SJSA1 (cell line): ENCODE results near the gene SEMA7A. TPM values are rescaled to one million over a fixed set of nuclear protein-coding genes. Genes with fewer than 3 reads are reported as not detected.
A peak's percentile ranks its signal among the peaks of the same experiment; 100 is the strongest.
"Not testable (repeated sequence)": the region's sequence is repeated elsewhere in the genome, so short reads cannot be mapped to it uniquely, and the experiment has no call there.

Experiments used
- DNase-seq, 2 experiments: peaks; one replicate each; pipeline ENCODE4 v3.0.0-alpha.2; 2015 to 2020; ENCODE audit warnings: low spot score in 2 of 2, low read depth in 1 of 2
- H3K27ac ChIP-seq: fragments of 250-450 bp; sonication (Bioruptor Pico); 2 replicates; pipeline ENCODE4 v1.5.1; 2020; ENCODE audit warnings: mild to moderate bottlenecking, moderate library complexity
- H3K27me3 ChIP-seq: fragments of 250-450 bp; sonication (Bioruptor Pico); replicated peaks from 2 replicates; pipeline ENCODE4 v1.5.1; 2020; ENCODE audit warnings: mild to moderate bottlenecking, moderate library complexity
- H3K36me3 ChIP-seq: fragments of 250-450 bp; sonication (Bioruptor Pico); 2 replicates; pipeline ENCODE4 v1.5.1; 2020; ENCODE audit warnings: mild to moderate bottlenecking
- H3K4me1 ChIP-seq: fragments of 250-450 bp; sonication (Bioruptor Pico); replicated peaks from 2 replicates; pipeline ENCODE4 v1.6.1; 2021; ENCODE audit warnings: mild to moderate bottlenecking
- H3K4me3 ChIP-seq: fragments of 250-450 bp; sonication (Bioruptor Pico); 2 replicates; pipeline ENCODE4 v1.5.1; 2020; ENCODE audit warnings: mild to moderate bottlenecking
- H3K9me3 ChIP-seq: fragments of 250-450 bp; sonication (Bioruptor Pico); replicated peaks from 2 replicates; pipeline ENCODE4 v1.5.1; 2020; ENCODE audit warnings: mild to moderate bottlenecking
- total RNA-seq: library from RNA; depleted of rRNA; stranded (reverse); fragments of >200 nt; shearing (Covaris generic); gene quantifications from 2 replicates; pipeline ENCODE4 v1.2.3, GENCODE V29; 2014; rRNA removed

Gene SEMA7A, protein sequence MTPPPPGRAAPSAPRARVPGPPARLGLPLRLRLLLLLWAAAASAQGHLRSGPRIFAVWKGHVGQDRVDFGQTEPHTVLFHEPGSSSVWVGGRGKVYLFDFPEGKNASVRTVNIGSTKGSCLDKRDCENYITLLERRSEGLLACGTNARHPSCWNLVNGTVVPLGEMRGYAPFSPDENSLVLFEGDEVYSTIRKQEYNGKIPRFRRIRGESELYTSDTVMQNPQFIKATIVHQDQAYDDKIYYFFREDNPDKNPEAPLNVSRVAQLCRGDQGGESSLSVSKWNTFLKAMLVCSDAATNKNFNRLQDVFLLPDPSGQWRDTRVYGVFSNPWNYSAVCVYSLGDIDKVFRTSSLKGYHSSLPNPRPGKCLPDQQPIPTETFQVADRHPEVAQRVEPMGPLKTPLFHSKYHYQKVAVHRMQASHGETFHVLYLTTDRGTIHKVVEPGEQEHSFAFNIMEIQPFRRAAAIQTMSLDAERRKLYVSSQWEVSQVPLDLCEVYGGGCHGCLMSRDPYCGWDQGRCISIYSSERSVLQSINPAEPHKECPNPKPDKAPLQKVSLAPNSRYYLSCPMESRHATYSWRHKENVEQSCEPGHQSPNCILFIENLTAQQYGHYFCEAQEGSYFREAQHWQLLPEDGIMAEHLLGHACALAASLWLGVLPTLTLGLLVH
- total RNA-seq = 5.2 and 5.4 TPM in 2 replicates

DNA sequence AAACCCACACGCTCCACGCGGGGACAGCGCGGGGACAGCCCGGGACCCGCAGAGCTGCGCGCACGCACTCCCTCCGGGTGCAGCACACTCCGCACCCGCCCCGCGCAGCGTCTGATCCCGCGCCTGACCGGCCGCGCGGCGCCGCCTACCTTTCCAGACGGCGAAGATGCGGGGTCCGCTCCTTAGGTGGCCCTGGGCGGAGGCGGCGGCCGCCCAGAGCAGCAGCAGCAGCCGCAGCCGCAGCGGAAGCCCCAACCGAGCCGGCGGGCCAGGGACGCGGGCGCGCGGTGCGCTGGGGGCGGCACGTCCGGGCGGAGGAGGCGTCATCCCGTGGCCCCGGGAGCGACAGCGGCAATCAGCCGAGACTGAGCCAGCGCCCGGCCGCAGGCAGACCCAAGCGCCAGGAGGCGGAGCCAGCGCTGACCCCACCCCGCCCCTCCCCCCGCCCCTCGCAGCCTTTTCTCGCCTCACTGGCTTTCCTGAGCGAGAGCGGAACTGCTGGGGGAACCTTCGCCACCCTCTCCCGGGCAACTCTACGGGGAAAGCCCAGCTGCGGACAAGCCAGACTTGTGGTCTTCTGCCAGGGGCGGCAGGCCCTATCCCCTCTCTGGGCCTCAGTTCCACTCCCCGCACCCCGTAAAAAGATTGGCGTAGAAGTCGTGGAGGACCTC, at the start of gene SEMA7A:
SEMA7A (minus strand) TSS at position 367 of the 671 bp plus-strand sequence; CDS start at position 327, 40 bp downstream.
- peak; percentile 62 to 82 for DNase-seq

DNA sequence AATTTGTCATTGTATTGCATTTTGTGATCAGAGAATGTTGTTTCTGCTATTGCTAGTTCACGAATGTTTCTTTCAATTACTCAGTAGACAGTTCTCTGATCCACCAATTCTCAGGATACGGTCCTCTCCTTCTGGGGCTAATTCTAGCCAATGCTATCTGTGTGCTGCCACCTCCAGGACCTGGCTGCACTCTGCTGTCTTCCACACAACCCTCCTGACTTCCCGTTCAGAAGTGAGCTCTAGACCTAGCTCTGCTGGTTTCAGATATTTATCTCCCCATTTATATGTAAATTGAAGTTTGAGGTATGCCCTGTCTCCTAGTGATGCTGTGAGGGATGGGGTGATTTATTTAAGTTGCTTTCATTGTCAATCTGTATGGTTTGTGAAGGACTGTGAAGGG, 48.9 kb upstream of the SEMA7A start:
- Histone ChIP-seq H3K9me3 (no peaks in the 10 kb centered on the region), H3K27ac (no peak overlapping the region), H3K4me3 (no peak overlapping the region), H3K4me1 (no peaks in the 10 kb centered on the region), H3K27me3 (no peaks in the 10 kb centered on the region), H3K36me3 (no peaks in the 10 kb centered on the region)
- no peak for DNase-seq

More for the DNA sequence above, at the start of gene SEMA7A:
- Histone ChIP-seq H3K27me3 (no peaks in the 10 kb centered on the region; the same call in 1 of the 2 replicates), H3K4me3 (peak within 1 kb of the TSS; percentile 97), H3K36me3 (peaks cover 5% of the 10 kb centered on the region), H3K4me1 (peaks cover 22% of the 10 kb centered on the region), H3K9me3 (peaks cover 6% of the 10 kb centered on the region), H3K27ac (no peak within 1 kb of the TSS)

DNA sequence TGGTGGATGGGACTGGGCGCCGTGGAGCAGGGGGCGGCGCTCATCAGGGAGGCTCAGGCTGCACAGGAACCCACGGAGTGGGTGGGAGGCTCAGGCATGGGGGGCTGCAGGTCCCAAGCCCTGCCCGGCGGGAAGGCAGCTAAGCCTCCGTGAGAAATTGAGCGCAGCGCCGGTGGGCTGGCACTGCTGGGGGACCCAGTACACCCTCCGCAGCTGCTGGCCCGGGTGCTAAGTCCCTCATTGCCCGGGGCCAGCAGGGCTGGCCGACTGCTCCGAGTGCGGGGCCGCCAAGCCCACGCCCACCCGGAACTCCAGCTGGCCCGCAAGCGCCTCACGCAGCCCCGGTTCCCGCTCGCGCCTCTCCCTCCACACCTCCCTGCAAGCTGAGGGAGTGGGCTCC, 46.6 kb upstream of the SEMA7A start:
- H3K27me3 ChIP-seq, H3K9me3 ChIP-seq, H3K36me3 ChIP-seq, DNase-seq, H3K4me3 ChIP-seq, H3K4me1 ChIP-seq, H3K27ac ChIP-seq: not testable (repeated sequence)

DNA sequence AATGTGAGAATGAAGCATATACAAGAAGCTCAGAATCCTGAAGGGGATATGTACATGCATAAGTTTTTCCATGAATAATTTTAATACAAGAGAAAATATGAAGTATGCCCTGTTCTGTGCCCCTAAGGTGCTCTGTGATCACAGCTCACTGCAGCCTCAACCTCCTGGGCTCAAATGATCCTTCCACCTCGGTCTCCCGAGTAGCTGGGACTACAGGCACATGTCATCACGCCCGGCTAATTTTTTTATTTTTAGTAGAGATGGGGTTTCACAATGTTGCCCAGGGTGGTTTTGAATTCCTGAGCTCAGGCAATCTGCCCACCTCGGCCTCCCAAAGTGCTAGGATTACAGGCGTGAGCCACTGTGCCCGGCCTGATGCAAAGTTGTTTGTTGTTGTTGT, 37.9 kb upstream of the SEMA7A start:
- H3K36me3 ChIP-seq, H3K9me3 ChIP-seq, H3K4me3 ChIP-seq, H3K4me1 ChIP-seq, H3K27ac ChIP-seq, H3K27me3 ChIP-seq, DNase-seq: not testable (repeated sequence)

DNA sequence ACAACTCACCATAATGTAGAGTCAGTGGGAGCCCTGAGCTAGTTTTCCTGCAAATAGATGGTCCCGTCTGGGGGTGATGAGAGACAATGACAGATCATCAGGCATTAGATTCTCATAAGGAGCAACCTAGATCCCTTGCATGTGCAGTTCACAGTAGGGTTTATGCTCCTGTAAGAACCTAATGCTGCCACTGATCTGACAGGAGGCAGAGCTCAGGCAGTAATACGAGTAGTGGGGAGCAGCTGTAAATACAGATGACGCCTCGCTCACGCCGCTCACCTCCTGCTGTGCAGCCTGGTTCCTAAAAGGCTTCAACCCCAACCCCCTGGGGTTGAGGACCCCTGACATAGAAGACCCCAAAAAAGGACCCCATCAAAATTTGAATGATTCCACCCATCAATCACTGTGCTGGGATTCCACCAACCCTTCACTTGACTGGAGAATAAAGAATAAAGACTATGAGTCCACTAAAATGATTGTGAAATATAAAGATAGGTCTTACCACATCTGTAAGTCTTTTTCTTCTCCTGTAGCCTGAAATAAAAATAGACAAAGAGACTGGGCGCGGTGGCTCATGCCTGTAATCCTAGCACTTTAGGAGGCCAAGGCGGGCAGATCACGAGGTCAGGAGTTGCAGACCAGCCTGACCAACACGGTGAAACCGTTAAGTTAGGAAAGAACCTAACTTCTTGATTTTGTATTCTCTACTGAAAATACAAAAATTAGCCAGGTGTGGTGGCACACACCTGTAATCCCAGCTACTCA, 37.1 kb upstream of the SEMA7A start:
- DNase-seq = no peak
- Histone ChIP-seq H3K36me3 (peaks cover 4% of the 10 kb centered on the region; the same call in 1 of the 2 replicates), H3K9me3 (no peaks in the 10 kb centered on the region), H3K27me3 (no peaks in the 10 kb centered on the region), H3K4me3 (no peak overlapping the region), H3K4me1 (no peaks in the 10 kb centered on the region), H3K27ac (no peak overlapping the region)

DNA sequence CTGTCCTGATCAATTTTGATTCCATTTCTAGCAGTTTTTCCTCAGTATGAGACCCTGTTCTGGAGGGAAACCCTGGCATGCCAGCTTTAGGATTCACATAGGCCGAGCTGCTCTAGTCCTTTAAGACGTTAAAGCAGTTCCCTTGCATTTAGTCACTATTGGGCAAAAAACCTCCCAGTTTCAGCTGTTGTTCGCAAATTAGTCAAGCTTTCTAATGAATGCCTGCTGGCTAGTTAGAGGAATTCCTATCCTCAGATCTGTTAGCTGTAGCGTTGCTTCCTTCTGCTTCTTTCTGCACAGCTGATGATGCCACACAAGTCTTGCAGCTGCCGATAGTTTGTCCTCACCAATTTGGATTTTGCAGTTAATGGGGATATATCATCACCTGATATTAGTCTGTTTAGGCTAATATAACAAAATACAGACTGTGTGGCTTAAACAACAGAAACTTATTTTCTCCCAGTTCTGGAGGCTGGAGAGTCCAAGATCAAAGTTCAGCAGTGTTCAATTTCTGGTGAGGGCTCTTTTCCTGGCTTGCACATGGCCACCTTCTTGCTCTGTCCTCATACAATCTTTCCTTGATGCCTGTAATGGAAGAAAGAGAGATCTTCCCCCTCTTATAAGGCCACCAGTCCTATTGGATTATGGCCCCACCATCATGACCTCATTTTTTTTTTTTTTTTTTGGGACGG, 34.7 kb upstream of the SEMA7A start:
- no peak for DNase-seq
- H3K4me3 ChIP-seq = no peak overlapping the region
- no peak overlapping the region for H3K27ac ChIP-seq
- H3K27me3 ChIP-seq = no peaks in the 10 kb centered on the region
- H3K4me1 ChIP-seq = peaks cover under 1% of the 10 kb centered on the region; the same call in 1 of the 2 replicates
- H3K36me3 ChIP-seq = peaks cover 4% of the 10 kb centered on the region; the same call in 1 of the 2 replicates
- H3K9me3 ChIP-seq = no peaks in the 10 kb centered on the region

DNA sequence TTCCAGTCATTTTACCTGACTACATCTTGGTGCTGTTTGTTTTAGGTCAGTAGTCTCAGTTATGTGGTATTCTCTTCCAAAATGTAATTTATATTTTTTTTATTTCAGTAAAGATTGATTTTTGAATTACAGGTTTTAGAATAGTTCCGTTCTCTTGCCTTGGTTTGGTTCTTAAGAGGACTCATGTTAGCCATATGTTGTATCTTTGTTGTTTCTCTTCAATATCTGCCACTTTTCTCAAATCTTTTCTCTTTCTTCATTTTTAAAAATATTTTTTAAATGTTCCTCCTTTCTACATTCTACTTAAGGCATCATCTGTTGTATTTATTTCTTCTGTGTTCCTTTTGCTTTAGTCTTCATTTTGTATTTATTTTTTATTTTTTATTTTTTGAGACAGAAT, 32.8 kb upstream of the SEMA7A start:
- no peak overlapping the region for H3K27ac ChIP-seq
- H3K9me3 ChIP-seq = no peaks in the 10 kb centered on the region
- no peaks in the 10 kb centered on the region for H3K36me3 ChIP-seq
- H3K4me3 ChIP-seq = no peak overlapping the region
- H3K4me1 ChIP-seq = peaks cover 16% of the 10 kb centered on the region
- no peak for DNase-seq
- H3K27me3 ChIP-seq = no peaks in the 10 kb centered on the region

DNA sequence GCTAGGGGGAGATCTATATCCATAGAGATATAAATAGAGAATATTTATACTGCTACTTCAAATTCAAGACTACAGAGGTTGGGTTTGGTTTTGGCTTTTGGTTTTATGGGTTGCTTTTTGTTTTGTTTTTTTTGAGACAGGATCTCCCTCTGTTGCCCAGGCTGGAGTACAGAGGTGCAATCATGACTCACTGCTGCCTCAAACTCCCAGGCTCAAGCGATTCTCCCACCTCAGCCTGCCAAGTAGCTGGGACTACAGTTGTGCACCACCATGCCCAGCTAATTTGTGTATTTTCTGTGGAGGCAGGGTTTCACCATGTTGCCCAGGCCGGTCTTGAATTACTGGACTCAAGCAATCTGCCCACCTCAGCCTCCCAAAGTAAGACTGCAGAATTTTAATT, 31.1 kb upstream of the SEMA7A start:
- Histone ChIP-seq H3K27ac (no peak overlapping the region), H3K27me3 (no peaks in the 10 kb centered on the region), H3K9me3 (no peaks in the 10 kb centered on the region), H3K4me3 (no peak overlapping the region), H3K4me1 (peaks cover 21% of the 10 kb centered on the region), H3K36me3 (no peaks in the 10 kb centered on the region)
- DNase-seq = no peak

DNA sequence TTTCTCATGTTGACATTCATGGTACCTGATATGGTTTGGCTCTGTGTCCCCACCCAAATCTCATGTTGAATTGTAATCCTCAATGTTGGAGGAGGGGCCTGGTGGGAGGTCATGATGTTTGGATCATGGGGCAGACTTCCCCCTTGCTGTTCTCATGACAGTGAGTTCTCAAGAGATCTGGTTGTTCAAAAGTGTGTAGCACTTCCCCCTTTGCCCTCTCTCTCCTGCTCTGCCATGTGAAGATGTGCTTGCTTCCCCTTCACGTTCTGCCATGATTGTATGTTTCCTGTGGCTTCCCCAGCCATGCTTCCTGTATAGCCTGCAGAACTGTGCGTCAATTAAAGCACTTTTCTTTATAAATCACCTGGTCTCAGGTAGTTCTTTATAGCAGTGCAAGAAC, 30.5 kb upstream of the SEMA7A start:
- Histone ChIP-seq H3K4me1 (peaks cover 21% of the 10 kb centered on the region), H3K27me3 (no peaks in the 10 kb centered on the region), H3K27ac (no peak overlapping the region), H3K36me3 (no peaks in the 10 kb centered on the region), H3K4me3 (no peak overlapping the region), H3K9me3 (no peaks in the 10 kb centered on the region)
- DNase-seq = no peak

DNA sequence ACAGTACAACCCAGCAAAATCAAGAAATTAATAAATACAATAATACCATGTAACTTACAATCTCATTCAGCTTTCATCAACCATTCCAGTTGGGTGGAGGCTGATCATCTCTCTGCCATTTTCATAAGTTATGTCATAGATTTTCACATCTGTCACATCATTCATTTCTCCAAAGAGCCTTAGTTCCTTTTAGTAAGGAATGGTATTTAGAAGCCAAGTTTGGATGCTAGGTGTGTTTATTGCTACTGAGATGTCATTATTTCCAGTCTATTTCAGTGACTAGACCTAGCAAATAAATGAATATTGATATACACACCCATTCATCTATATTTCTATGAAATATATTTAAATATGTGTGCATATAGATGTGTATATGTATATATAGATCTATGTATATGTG, 29.9 kb upstream of the SEMA7A start:
- H3K27me3 ChIP-seq = no peaks in the 10 kb centered on the region
- H3K4me1 ChIP-seq = peaks cover 21% of the 10 kb centered on the region
- H3K9me3 ChIP-seq = no peaks in the 10 kb centered on the region
- no peak overlapping the region for H3K27ac ChIP-seq
- no peak overlapping the region for H3K4me3 ChIP-seq
- DNase-seq = no peak
- no peaks in the 10 kb centered on the region for H3K36me3 ChIP-seq

DNA sequence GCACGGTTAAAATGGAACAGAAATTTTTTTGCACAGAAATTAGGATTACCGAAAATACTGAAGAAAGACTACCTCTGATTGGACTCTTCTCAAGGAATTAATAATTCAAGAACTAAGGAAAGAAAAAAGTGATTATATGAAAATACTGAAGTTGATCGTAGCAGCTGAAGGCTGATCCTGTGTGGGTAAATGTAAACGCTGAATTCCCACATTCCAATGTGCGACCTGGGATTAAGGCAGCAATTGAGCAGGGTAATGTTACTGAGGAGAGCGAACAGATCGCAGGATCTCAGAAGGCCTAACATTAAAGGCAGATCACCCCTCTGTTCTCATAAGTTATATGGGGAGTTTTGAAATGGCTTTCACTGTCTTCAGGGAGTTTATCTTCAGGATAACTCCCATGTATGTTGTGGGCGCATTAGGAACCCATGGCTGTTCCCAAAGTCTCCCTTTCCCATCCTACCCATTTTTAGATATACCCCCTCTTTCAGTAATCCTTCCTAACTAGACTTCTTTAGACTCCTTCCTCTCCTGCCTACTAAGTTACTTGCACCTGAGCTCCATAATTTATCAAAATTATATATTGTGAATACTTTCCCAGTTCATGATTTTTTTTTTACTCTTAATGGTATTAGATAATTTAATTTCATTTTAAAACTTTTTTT, 28.2 kb upstream of the SEMA7A start:
- Histone ChIP-seq H3K9me3 (no peaks in the 10 kb centered on the region), H3K36me3 (no peaks in the 10 kb centered on the region), H3K27me3 (no peaks in the 10 kb centered on the region), H3K4me1 (peaks cover 21% of the 10 kb centered on the region), H3K4me3 (peak overlapping the region; percentile 53), H3K27ac (peak overlapping the region; percentile 96)
- DNase-seq = no peak

DNA sequence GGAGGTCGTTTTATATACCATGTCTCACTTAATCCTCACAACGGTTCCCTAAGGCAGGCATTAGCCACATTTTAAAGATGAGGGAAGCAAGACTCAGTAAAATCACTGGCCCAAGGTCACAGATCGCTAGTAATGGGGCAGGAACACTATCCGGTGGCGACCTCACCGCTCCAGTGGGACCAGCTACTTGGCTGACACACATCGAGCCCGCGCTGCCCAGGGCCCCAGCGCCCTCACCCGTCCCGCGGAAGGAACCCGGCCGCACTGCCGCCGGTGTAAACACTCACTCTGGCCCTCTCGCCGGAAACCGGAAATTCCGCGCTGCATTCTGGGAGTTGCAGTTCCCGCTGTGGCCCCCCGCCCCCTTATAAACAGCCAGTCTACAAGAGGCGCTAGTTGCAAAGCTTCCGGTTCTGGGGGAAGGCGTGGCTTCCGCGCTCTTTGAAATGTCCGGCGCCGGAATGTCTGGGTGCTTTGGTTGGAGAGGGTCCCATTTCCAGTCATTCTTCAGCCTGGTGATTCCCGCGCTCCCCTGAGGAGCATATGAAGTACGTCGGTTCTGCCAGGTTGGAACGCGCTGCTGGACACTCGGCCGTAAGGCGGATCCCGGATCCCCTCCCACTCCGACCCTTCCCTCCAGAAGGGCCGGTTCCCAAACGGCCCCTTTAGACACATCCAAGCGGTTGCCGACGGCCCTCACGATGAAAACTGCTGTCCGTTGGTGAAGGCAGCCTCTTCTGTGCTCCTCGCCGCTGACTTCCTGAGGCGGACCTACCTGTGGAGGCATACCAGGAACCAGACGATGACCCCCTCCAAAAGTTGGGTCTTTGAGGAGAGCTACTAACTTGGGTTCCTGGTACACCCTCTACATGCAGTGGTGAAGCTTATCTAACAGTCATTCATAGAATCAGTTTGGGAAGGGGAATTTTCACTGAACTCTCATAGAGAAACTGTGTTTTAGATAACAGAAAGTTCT, 27.4 kb upstream of the SEMA7A start, which contains the start of gene UBL7:
UBL7 (minus strand) TSS at position 290 of the 976 bp plus-strand sequence. CDS start 2,293 bp downstream, outside the sequence.
- Histone ChIP-seq H3K4me1 (peaks cover 21% of the 10 kb centered on the region), H3K9me3 (no peaks in the 10 kb centered on the region), H3K36me3 (0 out of 2 replicates have a peak, but pooled peaks cover 3% of the 10 kb centered on the region), H3K27ac (peak within 1 kb of the TSS; percentile 96), H3K4me3 (peak within 1 kb of the TSS; percentile 53), H3K27me3 (no peaks in the 10 kb centered on the region)
- DNase-seq = peak; percentile 98 to 99
